Measurements from ENCODE around the gene SORCS1. TPM values are rescaled to one million over a fixed set of nuclear protein-coding genes. Genes with fewer than 3 reads are reported as not detected.

Gene SORCS1
- total RNA-seq, 2 experiments from 2014 or later, result not detected

DNA sequence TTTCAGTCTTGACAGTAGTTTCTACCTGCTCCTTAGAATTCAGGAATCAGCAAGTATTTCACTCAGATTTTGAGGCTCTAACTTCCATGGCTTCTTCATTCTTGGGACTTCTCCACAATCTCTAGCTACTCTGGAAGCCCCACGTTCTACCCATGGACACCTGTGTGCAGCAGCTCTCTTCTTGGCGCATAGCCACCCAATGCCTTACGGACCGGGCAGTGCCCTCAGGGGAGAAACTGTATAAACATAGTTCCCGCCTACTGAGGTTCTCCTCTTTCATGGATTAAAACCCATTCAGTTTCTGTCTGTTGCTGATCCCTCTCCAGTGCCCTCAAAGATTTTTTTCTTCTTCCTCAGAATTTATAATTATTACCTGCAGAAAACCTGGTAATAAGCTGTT, 177.1 kb downstream of the SORCS1 start:
- intact Hi-C loops (cut with micrococcal nuclease), result no loop called here
- no peaks in the 10 kb centered on the region for H3K4me1 Mint-ChIP-seq (ENCODE audit: low read depth)
- no peak overlapping the region for H3K27ac Mint-ChIP-seq
- CTCF ChIA-PET, result no interaction called here
- no peaks in the 10 kb centered on the region for H3K9me3 Mint-ChIP-seq
- TF ChIP-seq, protein P1, sequence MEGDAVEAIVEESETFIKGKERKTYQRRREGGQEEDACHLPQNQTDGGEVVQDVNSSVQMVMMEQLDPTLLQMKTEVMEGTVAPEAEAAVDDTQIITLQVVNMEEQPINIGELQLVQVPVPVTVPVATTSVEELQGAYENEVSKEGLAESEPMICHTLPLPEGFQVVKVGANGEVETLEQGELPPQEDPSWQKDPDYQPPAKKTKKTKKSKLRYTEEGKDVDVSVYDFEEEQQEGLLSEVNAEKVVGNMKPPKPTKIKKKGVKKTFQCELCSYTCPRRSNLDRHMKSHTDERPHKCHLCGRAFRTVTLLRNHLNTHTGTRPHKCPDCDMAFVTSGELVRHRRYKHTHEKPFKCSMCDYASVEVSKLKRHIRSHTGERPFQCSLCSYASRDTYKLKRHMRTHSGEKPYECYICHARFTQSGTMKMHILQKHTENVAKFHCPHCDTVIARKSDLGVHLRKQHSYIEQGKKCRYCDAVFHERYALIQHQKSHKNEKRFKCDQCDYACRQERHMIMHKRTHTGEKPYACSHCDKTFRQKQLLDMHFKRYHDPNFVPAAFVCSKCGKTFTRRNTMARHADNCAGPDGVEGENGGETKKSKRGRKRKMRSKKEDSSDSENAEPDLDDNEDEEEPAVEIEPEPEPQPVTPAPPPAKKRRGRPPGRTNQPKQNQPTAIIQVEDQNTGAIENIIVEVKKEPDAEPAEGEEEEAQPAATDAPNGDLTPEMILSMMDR (IDR thresholded peaks at IDR 0.05), result no peak
- DNase-seq, result no peak
- H3K27me3 Mint-ChIP-seq, result no peaks in the 10 kb centered on the region
- ATAC-seq, result no peak
- no peak overlapping the region for H3K4me3 Mint-ChIP-seq
- POLR2A ChIA-PET, result no interaction called here
- no peaks in the 10 kb centered on the region for H3K36me3 Mint-ChIP-seq (ENCODE audit: low read depth)

DNA sequence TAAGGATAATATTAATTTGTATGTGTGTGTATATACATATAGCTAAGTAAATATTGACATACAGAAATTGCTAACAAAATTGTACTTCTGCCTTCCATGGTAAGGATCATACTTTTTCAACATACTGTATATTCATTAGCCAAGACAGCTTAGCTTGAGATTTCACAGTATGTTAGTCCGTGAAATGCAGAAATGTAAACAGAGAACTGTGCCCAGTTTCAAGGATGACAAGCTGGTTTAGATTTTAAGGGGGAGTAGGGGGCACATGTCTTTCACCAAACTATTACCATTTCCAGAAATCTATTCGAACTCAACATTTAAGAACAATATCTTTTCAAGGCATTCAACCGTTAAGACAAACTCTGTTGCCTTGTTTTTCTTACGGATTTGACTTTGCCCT, 182.2 kb downstream of the SORCS1 start:
- DNase-seq, result no peak
- ChIA-PET POLR2A (no interaction called here), CTCF (no interaction called here)
- Mint-ChIP-seq H3K4me3 (no peak overlapping the region), H3K36me3 (ENCODE audit: low read depth) (no peaks in the 10 kb centered on the region), H3K27ac (no peak overlapping the region), H3K4me1 (ENCODE audit: low read depth) (no peaks in the 10 kb centered on the region), H3K9me3 (no peaks in the 10 kb centered on the region), H3K27me3 (no peaks in the 10 kb centered on the region)
- intact Hi-C loops (cut with micrococcal nuclease), result no loop called here
- TF ChIP-seq, protein P1 (IDR thresholded peaks at IDR 0.05), result no peak
- no peak for ATAC-seq

DNA sequence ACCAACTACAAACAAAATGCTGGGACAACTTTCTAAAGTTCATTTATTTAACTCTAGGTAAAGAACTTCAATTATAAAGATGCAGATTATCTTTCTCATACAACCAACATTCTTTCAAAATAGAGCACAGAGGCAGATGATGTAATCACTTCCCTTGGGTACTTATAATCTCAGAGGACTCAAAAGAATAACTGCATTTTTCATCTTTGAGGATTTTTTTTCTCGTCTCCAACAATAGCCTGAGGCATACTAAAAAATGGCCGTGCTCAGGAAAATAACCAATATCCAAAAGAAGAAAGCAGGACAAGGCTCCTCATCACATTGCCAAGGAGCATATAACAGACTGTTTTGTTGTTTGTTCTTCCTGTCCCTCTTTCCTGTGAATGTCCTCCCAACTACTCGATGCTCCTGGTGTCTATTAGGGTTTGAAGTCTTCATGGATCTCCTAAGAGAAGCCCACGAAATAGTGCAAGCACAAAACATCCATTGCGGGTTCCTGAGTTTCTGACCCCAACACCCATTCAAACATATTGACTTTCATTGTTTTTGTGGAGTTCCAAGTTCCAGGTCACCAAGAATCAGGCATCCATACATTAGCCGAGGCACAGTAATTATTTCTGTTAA, 182.9 kb downstream of the SORCS1 start:
- ChIA-PET POLR2A (no interaction called here), CTCF (interaction anchor here (0.8 kb wide), 1 partner anchor 10 kb away, joined by 3 read pairs; no protein-coding TSS in a partner anchor)
- Mint-ChIP-seq H3K27ac (no peak overlapping the region), H3K9me3 (no peaks in the 10 kb centered on the region), H3K4me3 (no peak overlapping the region), H3K27me3 (no peaks in the 10 kb centered on the region), H3K36me3 (ENCODE audit: low read depth) (no peaks in the 10 kb centered on the region), H3K4me1 (ENCODE audit: low read depth) (no peaks in the 10 kb centered on the region)
- intact Hi-C loops (cut with micrococcal nuclease), result no loop called here
- TF ChIP-seq, protein P1 (IDR thresholded peaks at IDR 0.05), result no peak
- ATAC-seq, result no peak
- DNase-seq, result no peak

DNA sequence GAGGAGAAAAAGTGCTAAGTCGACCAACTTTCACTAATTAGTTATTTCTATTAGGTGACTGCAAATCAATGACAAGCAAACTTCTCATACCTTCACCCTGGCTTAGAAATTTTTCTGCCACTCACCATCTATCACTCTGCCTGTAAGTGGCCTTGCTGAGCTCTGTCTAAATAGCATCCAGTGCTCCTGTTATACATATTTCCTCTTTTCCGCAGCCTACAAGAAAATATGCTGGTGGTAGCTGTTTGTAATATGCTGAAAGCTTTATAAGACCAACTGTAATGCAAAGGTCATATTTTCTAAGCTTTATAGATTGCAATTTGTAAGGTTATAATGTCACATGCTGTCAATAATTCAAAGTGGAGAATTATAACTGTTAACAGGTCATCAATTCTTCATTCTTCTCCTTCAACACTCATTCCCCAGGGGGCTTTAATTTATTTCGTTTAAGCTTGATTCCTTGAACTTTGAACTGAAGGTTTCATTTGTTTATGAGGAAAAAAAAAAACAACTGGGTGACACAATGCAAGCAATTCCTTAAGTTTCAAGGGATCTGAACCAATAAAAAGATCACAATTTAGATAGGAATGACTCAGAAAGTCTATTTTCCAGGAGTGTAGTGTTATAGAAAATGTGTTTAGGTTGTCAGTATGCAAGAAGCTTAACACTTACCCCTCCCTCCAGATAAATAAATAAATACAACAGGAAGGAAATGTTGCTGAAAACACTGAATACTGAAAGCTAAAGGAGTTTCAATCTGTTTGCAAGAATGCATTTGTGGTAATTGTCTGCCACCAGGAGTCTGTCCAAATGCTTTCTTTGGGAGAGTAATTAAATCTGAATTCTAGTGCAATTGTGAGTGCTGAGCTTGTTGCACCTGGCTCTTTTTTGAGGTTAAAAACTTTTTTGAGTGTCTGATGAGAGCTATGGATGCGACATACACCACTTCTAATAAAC, 183.7 kb downstream of the SORCS1 start:
- intact Hi-C loops (cut with micrococcal nuclease), result no loop called here
- TF ChIP-seq, protein P1 (IDR thresholded peaks at IDR 0.05), result no peak
- no peaks in the 10 kb centered on the region for H3K36me3 Mint-ChIP-seq (ENCODE audit: low read depth)
- H3K4me3 Mint-ChIP-seq, result no peak overlapping the region
- CTCF ChIA-PET, result interaction anchor here (0.8 kb wide), 1 partner anchor 10 kb away, joined by 3 read pairs; no protein-coding TSS in a partner anchor
- ATAC-seq, result no peak
- H3K4me1 Mint-ChIP-seq (ENCODE audit: low read depth), result no peaks in the 10 kb centered on the region
- DNase-seq, result no peak
- POLR2A ChIA-PET, result no interaction called here
- no peaks in the 10 kb centered on the region for H3K9me3 Mint-ChIP-seq
- H3K27ac Mint-ChIP-seq, result no peak overlapping the region
- no peaks in the 10 kb centered on the region for H3K27me3 Mint-ChIP-seq

DNA sequence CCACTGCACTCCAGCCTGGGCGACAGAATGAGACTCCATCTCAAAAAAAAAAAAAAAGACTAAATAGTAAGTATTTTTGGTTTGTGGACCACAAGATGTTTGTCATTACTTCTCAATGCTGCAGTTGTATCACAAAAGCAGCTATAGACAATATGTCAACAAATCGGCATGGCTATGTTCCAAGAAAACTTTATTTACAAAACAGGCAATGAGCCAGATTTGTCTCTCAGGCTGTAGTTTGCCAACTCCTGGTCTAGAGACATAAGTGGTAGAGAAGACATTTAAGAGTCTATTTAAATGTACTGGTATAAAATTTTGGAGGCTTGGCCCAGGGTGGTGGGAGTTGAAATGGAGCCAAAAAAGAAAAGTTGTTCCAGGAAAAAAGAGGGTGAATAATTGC, 185.8 kb downstream of the SORCS1 start:
- H3K4me1 Mint-ChIP-seq (ENCODE audit: low read depth), result no peaks in the 10 kb centered on the region
- intact Hi-C loops (cut with micrococcal nuclease), result no loop called here
- H3K36me3 Mint-ChIP-seq (ENCODE audit: low read depth), result no peaks in the 10 kb centered on the region
- H3K27ac Mint-ChIP-seq, result no peak overlapping the region
- no peak overlapping the region for H3K4me3 Mint-ChIP-seq
- DNase-seq (no peak), ATAC-seq (no peak)
- H3K27me3 Mint-ChIP-seq, result no peaks in the 10 kb centered on the region
- TF ChIP-seq, protein P1 (IDR thresholded peaks at IDR 0.05), result no peak
- H3K9me3 Mint-ChIP-seq, result no peaks in the 10 kb centered on the region
- ChIA-PET POLR2A (no interaction called here), CTCF (no interaction called here)

Data from activated CD8-positive, alpha-beta T cell treated with anti-CD3 and anti-CD28 coated beads for 36 hours (primary cell).